GM18499 (cell line): ENCODE measurements around the gene TMEM219.

Experiments
- ATAC-seq: cut with Tn5 transposase; IDR thresholded peaks from one replicate; pipeline ENCODE4 v1.9.1; 2021; ENCODE audit warnings: moderate number of reproducible peaks; ENCODE audit not compliant: insufficient read depth, unreplicated experiment

The TMEM219 gene

GRCh38 chr16:29978564-29979270 is 16.8 kb downstream of the TMEM219 start:
- no peak for ATAC-seq

- no peak for ATAC-seq
Observed at GRCh38 chr16:29982560-29983419, 20.9 kb downstream of the TMEM219 start.

GRCh38 chr16:29983420-29984136 is 21.7 kb downstream of the TMEM219 start:
- ATAC-seq = no peak

GRCh38 chr16:29984137-29984763 is 22.4 kb downstream of the TMEM219 start:
- no peak for ATAC-seq

GRCh38 chr16:29984764-29985147 is 22.9 kb downstream of the TMEM219 start:
- ATAC-seq = no peak

GRCh38 chr16:29985271-29985811 is 23.5 kb downstream of the TMEM219 start:
- no peak for ATAC-seq

- no peak for ATAC-seq
Observed at GRCh38 chr16:29986231-29986630, 24.4 kb downstream of the TMEM219 start.

- no peak for ATAC-seq
Observed at GRCh38 chr16:29986931-29987330, 25.1 kb downstream of the TMEM219 start.

- no peak for ATAC-seq
Observed at GRCh38 chr16:29987371-29988085, 25.6 kb downstream of the TMEM219 start.

GRCh38 chr16:29988346-29989075 is 26.6 kb downstream of the TMEM219 start:
- no peak for ATAC-seq

GRCh38 chr16:29989111-29989858 is 27.4 kb downstream of the TMEM219 start:
- no peak for ATAC-seq

- ATAC-seq = no peak
Observed at GRCh38 chr16:29990034-29990433, 28.2 kb downstream of the TMEM219 start.

- no peak for ATAC-seq
Observed at GRCh38 chr16:29990883-29991570, 29.1 kb downstream of the TMEM219 start.

GRCh38 chr16:29991571-29991904 is 29.7 kb downstream of the TMEM219 start:
- no peak for ATAC-seq

GRCh38 chr16:29992344-29992967 is 30.6 kb downstream of the TMEM219 start:
- no peak for ATAC-seq

- no peak for ATAC-seq
Observed at GRCh38 chr16:29993191-29993902, 31.5 kb downstream of the TMEM219 start.
